Immature natural killer cell (primary cell): ENCODE results near the gene LINGO3. TPM values are rescaled to one million over a fixed set of nuclear protein-coding genes. Genes with fewer than 3 reads are reported as not detected.

Source experiments
- DNase-seq, 3 donors: peaks; one replicate each; pipeline ENCODE4 v3.0.0; 2022; ENCODE audit warnings: mixed read lengths in 1 of 3
- H3K27ac Mint-ChIP-seq, 6 donors: one replicate each; pipeline ENCODE4 v1.8.0; 2020; ENCODE audit warnings: mixed read lengths in 6 of 6, mild to moderate bottlenecking in 5 of 6, inconsistent platforms in 4 of 6, moderate library complexity in 3 of 6
- H3K27me3 Mint-ChIP-seq, 3 donors: one replicate each; pipeline ENCODE4 v1.8.0; 2020 to 2021; ENCODE audit warnings: low read depth in 3 of 3, mild to moderate bottlenecking in 3 of 3, mixed read lengths in 3 of 3, moderate library complexity in 3 of 3, inconsistent platforms in 1 of 3
- H3K36me3 Mint-ChIP-seq, 3 donors: one replicate each; pipeline ENCODE4 v1.8.0; 2020; ENCODE audit warnings: mixed read lengths in 3 of 3, inconsistent platforms in 2 of 3, mild to moderate bottlenecking in 2 of 3
- H3K4me1 Mint-ChIP-seq, 2 donors: one replicate each; pipeline ENCODE4 v1.8.0; 2020; ENCODE audit warnings: inconsistent platforms in 2 of 2, mild to moderate bottlenecking in 2 of 2, mixed read lengths in 2 of 2, moderate library complexity in 1 of 2
- H3K4me3 Mint-ChIP-seq, 5 donors: one replicate each; pipeline ENCODE4 v1.8.0; 2020; ENCODE audit warnings: mild to moderate bottlenecking in 5 of 5, mixed read lengths in 5 of 5, inconsistent platforms in 3 of 5, moderate library complexity in 3 of 5
- H3K9me3 Mint-ChIP-seq, 6 donors: one replicate each; pipeline ENCODE4 v1.8.0; 2020; ENCODE audit warnings: mild to moderate bottlenecking in 6 of 6, mixed read lengths in 6 of 6, inconsistent platforms in 4 of 6, moderate library complexity in 3 of 6
- polyA plus RNA-seq, 3 donors: library from polyadenylated mRNA; unstranded; fragments of 300-500 nt; fragmentation: Illumina TruSeq; gene quantifications; one replicate each; pipeline ENCODE4 v1.2.3, GENCODE V29; 2021

LINGO3 gene
- polyA plus RNA-seq, 3 donors from 2014 or later = 2.7 to 13.2 (median 2.7) TPM

- Mint-ChIP-seq H3K4me1 (peaks cover 35 to 36% of the 10 kb centered on the region in 2 donors), H3K36me3 (peaks cover 4 to 12% (median 12%) of the 10 kb centered on the region in 3 donors), H3K9me3 (no peaks in the 10 kb centered on the region), H3K27me3 (peaks cover 40 to 52% (median 45%) of the 10 kb centered on the region in 3 donors), H3K4me3 (peak overlapping the region; percentile 66 to 77 (median 67)), H3K27ac (peak overlapping the region; percentile 81 to 89 (median 88))
- peak; percentile 80 to 87 (median 83) for DNase-seq
Observed at GRCh38 chr19:2273356-2274184, 34.4 kb downstream of the LINGO3 start.

GRCh38 chr19:2271234-2272103, 36.5 kb downstream of the LINGO3 start:
- H3K36me3 Mint-ChIP-seq = peaks cover 0 to 12% (median 8%) of the 10 kb centered on the region in 3 donors
- H3K9me3 Mint-ChIP-seq = no peaks in the 10 kb centered on the region
- peaks cover 33 to 40% (median 40%) of the 10 kb centered on the region in 3 donors for H3K27me3 Mint-ChIP-seq
- H3K4me1 Mint-ChIP-seq = peaks cover 34 to 35% of the 10 kb centered on the region in 2 donors
- peak overlapping the region; percentile 83 to 94 (median 87) for H3K27ac Mint-ChIP-seq
- DNase-seq = no peak
- peak overlapping the region; percentile 77 to 90 (median 85) for H3K4me3 Mint-ChIP-seq

DNA sequence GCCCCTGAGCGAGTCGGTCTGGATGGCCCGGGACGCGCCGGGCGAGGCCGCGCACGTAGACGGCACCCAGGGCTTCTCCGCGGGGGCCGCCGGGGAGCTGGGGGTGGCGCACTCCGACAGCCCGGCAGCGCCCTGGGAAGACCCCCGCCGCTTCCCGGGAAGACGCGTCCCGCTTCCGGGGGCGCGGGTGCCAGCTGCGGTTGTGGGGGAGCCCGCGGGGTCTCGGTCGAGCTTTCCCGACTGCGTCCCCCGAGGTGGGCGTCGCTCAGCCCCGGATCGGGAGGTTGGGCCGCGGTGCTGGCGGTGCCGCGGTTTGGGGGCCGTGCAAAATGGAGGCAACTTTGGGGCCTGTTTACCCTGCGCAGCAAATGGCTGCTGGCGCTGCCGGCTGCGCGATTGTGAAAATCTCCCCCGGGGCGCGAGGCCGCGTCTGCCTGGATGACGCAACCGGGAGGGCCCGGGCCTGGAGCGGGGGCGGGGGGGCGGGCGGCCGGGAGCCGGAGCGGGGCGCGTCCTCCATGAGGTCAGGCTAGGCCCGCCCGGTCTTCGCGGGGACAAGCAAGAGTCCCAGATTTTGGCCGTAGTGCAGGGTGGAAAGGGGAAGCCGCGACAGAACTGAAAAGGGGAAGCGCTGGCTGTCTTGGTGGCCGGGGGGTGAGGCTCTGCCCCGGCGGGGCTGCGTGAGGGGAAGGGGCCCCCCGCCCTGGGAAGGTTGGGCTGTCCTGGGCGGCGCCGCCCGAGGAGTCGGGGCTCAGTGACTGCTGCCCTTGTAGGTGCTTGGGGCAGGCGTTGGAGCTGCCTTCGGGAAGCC, 37.3 kb downstream of the LINGO3 start:
- DNase-seq = peak; percentile 73 to 75 (median 74)
- H3K27me3 Mint-ChIP-seq = peaks cover 32 to 42% (median 40%) of the 10 kb centered on the region in 3 donors
- H3K27ac Mint-ChIP-seq = peak overlapping the region; percentile 57 to 89 (median 80)
- H3K9me3 Mint-ChIP-seq = no peaks in the 10 kb centered on the region
- peak overlapping the region; percentile 86 to 92 (median 90) for H3K4me3 Mint-ChIP-seq
- H3K36me3 Mint-ChIP-seq = peaks cover 0 to 12% (median 8%) of the 10 kb centered on the region in 3 donors
- peaks cover 34% of the 10 kb centered on the region in 2 donors for H3K4me1 Mint-ChIP-seq

DNA sequence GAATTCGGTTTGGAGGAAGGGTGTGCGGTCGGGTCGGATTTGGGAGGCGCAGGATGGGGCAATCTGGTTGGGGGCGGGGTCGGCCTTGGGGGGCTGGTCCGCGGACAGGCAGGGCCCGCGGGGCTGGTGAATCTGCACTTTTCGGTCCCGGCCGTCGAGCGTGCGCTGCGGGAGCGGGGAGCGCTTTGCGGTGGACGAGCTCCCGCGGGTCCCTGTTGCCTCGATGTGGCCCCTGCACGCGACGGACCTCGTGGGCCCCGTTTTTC, 37.9 kb downstream of the LINGO3 start:
- peaks cover 31 to 33% of the 10 kb centered on the region in 2 donors for H3K4me1 Mint-ChIP-seq
- H3K27me3 Mint-ChIP-seq = peaks cover 30 to 41% (median 39%) of the 10 kb centered on the region in 3 donors
- peak overlapping the region; percentile 86 to 92 (median 90) for H3K4me3 Mint-ChIP-seq
- H3K36me3 Mint-ChIP-seq = peaks cover 0 to 12% (median 8%) of the 10 kb centered on the region in 3 donors
- DNase-seq = peak in 1 of 3 donors; percentile 28
- peak overlapping the region; percentile 82 to 95 (median 84) for H3K27ac Mint-ChIP-seq
- no peaks in the 10 kb centered on the region for H3K9me3 Mint-ChIP-seq

DNA sequence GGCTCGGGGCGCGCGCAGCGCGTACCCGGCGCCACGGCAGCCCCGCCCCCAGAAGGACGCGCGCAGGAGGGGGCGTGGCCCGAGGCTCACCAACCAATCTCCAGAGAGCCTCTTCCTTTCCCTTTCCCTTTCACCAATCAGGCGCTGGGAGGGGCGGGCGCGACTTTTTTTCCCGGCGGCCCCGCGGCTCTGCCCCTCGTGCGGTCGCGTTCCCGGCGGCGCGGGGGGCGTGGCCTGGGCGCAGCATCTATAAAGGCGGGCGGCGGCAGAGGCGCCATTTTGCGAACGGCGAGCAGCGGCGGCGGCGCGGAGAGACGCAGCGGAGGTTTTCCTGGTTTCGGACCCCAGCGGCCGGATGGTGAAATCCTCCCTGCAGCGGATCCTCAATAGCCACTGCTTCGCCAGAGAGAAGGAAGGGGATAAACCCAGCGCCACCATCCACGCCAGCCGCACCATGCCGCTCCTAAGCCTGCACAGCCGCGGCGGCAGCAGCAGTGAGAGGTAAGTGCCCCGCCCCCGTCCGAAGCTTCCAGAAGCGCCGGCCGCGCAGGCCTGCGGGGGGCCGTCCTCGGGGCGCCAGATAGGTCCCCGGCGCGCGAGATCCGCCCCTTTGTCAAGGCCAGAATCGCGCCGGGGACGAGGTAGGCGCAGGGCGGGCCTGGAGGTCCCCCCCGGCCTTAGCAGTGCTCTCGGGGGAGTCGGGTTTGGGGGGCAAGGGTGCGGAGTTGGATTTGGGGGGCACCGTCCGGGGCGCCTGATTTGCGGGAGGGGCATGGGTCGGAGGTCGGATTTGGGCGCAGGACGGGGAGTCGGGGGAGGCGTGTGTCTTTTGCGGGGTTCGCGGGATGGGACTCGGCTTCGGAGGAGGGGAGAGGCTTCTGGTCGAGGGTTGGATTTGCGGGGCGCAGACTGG, 38.5 kb downstream of the LINGO3 start:
- no peaks in the 10 kb centered on the region for H3K9me3 Mint-ChIP-seq
- DNase-seq = peak; percentile 100
- peak overlapping the region; percentile 86 to 92 (median 90) for H3K4me3 Mint-ChIP-seq
- H3K36me3 Mint-ChIP-seq = peaks cover 0 to 12% (median 8%) of the 10 kb centered on the region in 3 donors
- peaks cover 26 to 38% (median 34%) of the 10 kb centered on the region in 3 donors for H3K27me3 Mint-ChIP-seq
- peaks cover 28 to 29% of the 10 kb centered on the region in 2 donors for H3K4me1 Mint-ChIP-seq
- H3K27ac Mint-ChIP-seq = peak overlapping the region; percentile 82 to 95 (median 84)

DNA sequence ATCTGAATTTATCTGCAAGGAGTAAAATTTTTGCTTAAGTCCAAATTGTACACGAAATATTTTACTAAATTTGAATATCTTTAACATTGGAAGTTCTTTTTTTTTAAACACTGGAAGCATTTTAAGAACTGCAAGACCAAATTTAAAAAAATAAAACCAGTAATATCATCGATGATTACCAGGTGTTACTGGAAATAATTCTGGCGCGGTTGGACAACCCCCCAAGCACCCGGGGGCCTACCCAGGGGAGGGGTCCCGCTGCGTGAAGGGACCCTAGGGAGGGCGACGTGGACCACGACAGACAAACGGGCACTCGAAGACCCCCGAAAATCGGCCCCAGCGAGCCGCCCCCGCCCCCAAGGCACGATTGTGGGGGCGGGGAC, 39.1 kb downstream of the LINGO3 start:
- Mint-ChIP-seq H3K9me3 (no peaks in the 10 kb centered on the region), H3K27me3 (peaks cover 19 to 31% (median 28%) of the 10 kb centered on the region in 3 donors), H3K4me1 (peaks cover 22 to 24% of the 10 kb centered on the region in 2 donors), H3K36me3 (peaks cover 0 to 9% (median 5%) of the 10 kb centered on the region in 3 donors), H3K27ac (peak overlapping the region in 3 of 6 donors; percentile 76 to 83 (median 83)), H3K4me3 (peak overlapping the region; percentile 86 to 92 (median 90))
- DNase-seq = no peak

DNA sequence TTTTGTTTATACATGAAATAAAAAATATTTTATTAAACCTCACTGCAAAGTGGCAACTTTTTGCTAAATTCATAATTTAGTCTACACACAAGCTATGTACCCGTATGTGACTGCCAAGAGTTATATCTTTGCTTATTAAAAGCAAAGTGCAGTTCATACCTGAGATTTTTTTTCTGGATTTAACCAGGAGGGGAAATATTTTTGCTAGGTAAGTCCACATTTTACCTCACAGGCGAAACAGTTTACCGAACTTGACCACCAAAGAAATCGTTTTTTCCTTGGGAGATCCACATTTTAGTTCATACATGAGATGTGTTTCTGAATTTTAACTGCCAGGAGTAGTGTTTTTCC, 39.5 kb downstream of the LINGO3 start:
- H3K27me3 Mint-ChIP-seq = peaks cover 15 to 27% (median 24%) of the 10 kb centered on the region in 3 donors
- H3K4me1 Mint-ChIP-seq = peaks cover 18 to 23% of the 10 kb centered on the region in 2 donors
- peak overlapping the region in 4 of 6 donors; percentile 36 to 51 (median 49) for H3K27ac Mint-ChIP-seq
- no peak for DNase-seq
- peaks cover 0 to 9% (median 4%) of the 10 kb centered on the region in 3 donors for H3K36me3 Mint-ChIP-seq
- H3K9me3 Mint-ChIP-seq = no peaks in the 10 kb centered on the region
- H3K4me3 Mint-ChIP-seq = peak overlapping the region; percentile 86 to 92 (median 90)

- Mint-ChIP-seq H3K27me3 (peaks cover 7 to 15% (median 9%) of the 10 kb centered on the region in 3 donors), H3K9me3 (no peaks in the 10 kb centered on the region), H3K4me3 (peak overlapping the region in 2 of 5 donors; percentile 15 to 46), H3K36me3 (peaks cover 0 to under 1% (median 0%) of the 10 kb centered on the region in 3 donors), H3K4me1 (peaks cover 6 to 15% of the 10 kb centered on the region in 2 donors), H3K27ac (no peak overlapping the region)
- DNase-seq = peak in 1 of 3 donors; percentile 0
Observed at GRCh38 chr19:2266183-2266993, 41.6 kb downstream of the LINGO3 start.

DNA sequence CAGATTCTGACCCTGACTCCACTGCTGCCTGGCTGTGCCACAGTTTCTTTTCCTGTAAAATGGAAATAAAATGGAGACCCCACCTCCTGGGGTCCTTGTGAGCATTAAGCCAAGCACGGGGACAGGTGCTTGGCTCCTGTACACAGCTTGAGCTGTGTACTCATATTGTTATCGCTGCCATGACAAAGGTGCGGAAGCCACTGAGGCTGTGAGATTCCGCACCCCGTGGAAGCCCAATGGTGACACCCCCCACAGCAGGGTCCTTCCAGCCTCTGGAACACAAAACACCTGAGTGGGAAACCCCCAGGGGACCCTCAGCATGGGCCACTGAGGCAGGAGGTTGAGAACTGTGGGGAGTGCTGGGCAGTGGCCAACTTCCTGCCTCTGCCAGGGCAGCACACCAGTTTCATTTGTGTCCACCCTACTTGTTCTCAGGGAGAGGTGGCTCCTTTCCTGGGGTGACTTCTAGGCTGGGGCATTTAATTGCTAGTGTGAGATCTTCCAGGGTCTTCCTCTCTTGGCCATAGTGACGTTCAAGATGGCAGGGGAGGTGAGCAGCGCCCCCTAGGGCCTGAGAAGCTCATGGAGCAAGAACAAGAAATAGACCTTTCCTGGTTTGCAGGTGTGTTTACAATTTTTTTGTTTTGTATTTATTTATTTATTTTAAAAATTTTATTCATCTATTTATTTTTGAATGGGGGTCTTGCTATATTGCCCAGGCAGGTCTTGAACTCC, 46.3 kb downstream of the LINGO3 start:
- peak overlapping the region in 2 of 6 donors; percentile 49 to 90 for H3K27ac Mint-ChIP-seq
- peak overlapping the region in 1 of 5 donors; percentile 64 for H3K4me3 Mint-ChIP-seq
- peaks cover 0 to 4% (median 2%) of the 10 kb centered on the region in 3 donors for H3K27me3 Mint-ChIP-seq
- no peaks in the 10 kb centered on the region for H3K9me3 Mint-ChIP-seq
- DNase-seq = peak in 2 of 3 donors; percentile 38 to 52
- peaks cover 14 to 29% of the 10 kb centered on the region in 2 donors for H3K4me1 Mint-ChIP-seq
- H3K36me3 Mint-ChIP-seq = no peaks in the 10 kb centered on the region

DNA sequence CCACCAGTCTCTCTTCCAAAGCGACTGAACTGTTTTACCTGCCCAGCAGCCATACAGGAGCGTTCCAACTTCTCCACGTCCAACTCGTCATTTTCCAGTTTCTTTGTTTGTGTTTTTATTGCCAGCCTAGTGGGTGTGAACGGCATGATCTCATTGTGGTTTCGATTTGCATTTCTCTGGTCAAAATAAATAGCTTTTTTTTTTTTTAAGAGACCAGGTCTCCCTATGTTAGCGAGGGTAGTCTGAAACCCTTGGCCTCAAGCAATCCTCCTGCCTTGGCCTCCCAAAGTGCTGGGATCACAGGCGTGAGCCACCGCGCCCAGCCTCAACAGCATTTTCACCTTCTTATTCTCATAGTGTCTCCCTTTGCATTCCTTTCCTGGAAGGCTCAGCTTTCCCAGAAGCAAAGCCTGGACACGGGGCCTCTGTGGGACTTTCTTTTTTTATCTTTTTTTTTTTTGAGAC, 47.6 kb downstream of the LINGO3 start:
- peaks cover 14 to 29% of the 10 kb centered on the region in 2 donors for H3K4me1 Mint-ChIP-seq
- H3K4me3 Mint-ChIP-seq = peak overlapping the region; percentile 3 to 87 (median 62)
- DNase-seq = peak in 1 of 3 donors; percentile 62
- H3K27ac Mint-ChIP-seq = peak overlapping the region; percentile 63 to 98 (median 82)
- H3K36me3 Mint-ChIP-seq = no peaks in the 10 kb centered on the region
- peaks cover 2% of the 10 kb centered on the region in 3 donors for H3K27me3 Mint-ChIP-seq
- H3K9me3 Mint-ChIP-seq = no peaks in the 10 kb centered on the region

- Mint-ChIP-seq H3K4me1 (peaks cover 14 to 28% of the 10 kb centered on the region in 2 donors), H3K9me3 (no peaks in the 10 kb centered on the region), H3K36me3 (no peaks in the 10 kb centered on the region), H3K27ac (peak overlapping the region in 5 of 6 donors; percentile 13 to 94 (median 75)), H3K27me3 (peaks cover 2% of the 10 kb centered on the region in 3 donors), H3K4me3 (peak overlapping the region in 2 of 5 donors; percentile 45 to 47)
- no peak for DNase-seq
Observed at GRCh38 chr19:2259336-2259735, 48.6 kb downstream of the LINGO3 start.
